NCI-H1436 treated with DMSO at 0.1 percent for 48 hours (cell line): ENCODE results near the gene SLC30A2.

Source experiments
- DNase-seq: peaks from one replicate; lab custom pipeline; 2025; lab: John Stamatoyannopoulos, UW

SLC30A2 gene

GRCh38 chr1:25996966-25997827 lies 48.7 kb downstream of the SLC30A2 start:
- DNase-seq, result no peak

GRCh38 chr1:25994402-25995150 lies 51.3 kb downstream of the SLC30A2 start:
- no peak for DNase-seq

- no peak for DNase-seq
Measured at GRCh38 chr1:25993197-25993951, 52.5 kb downstream of the SLC30A2 start.

- DNase-seq, result no peak
Measured at GRCh38 chr1:25992689-25993171, 53.2 kb downstream of the SLC30A2 start.

GRCh38 chr1:25991937-25992688 lies 53.8 kb downstream of the SLC30A2 start:
- no peak for DNase-seq

- DNase-seq, result no peak
Measured at GRCh38 chr1:25990702-25991395, 55.1 kb downstream of the SLC30A2 start.

GRCh38 chr1:25990251-25990650 lies 55.7 kb downstream of the SLC30A2 start:
- DNase-seq, result no peak

- no peak for DNase-seq
Measured at GRCh38 chr1:25989440-25990234, 56.3 kb downstream of the SLC30A2 start.

- no peak for DNase-seq
Measured at GRCh38 chr1:25987951-25988350, 58.0 kb downstream of the SLC30A2 start.
